Brain microvascular endothelial cell (primary cell): ENCODE results near the gene PRPS1.

ENCODE experiments used
- DNase-seq: peaks from one replicate; pipeline ENCODE4 v3.0.0-alpha.2; 2020
- H3K27ac ChIP-seq: fragments of 250-450 bp; sonication (Bioruptor Pico); 2 replicates; pipeline ENCODE4 v1.5.1; 2020; ENCODE audit warnings: mild to moderate bottlenecking, moderate library complexity
- H3K27me3 ChIP-seq: fragments of 250-450 bp; sonication (Bioruptor Pico); replicated peaks from 2 replicates; pipeline ENCODE4 v1.5.1; 2020; ENCODE audit warnings: mild to moderate bottlenecking
- H3K36me3 ChIP-seq: fragments of 250-450 bp; sonication (Bioruptor Pico); replicated peaks from 2 replicates; pipeline ENCODE4 v1.5.1; 2020; ENCODE audit warnings: mild to moderate bottlenecking
- H3K4me3 ChIP-seq: 2 replicates; pipeline ENCODE4 v1.5.1; 2011; ENCODE audit warnings: low read depth, mild to moderate bottlenecking, control low read depth, low read length, moderate library complexity
- in situ Hi-C: cut with HindIII; loops from 2 replicates; pipeline ENCODE4 v1.10.0; 2017; ENCODE audit warnings: low sequenced_read_pairs, low pct_ligation_motif_present
- TF ChIP-seq, protein P1 (sequence below): IDR thresholded peaks from 2 replicates; pipeline ENCODE4 v1.5.1; 2011; ENCODE audit warnings: low read depth, mild to moderate bottlenecking, moderate library complexity, low read length, control low read depth, inconsistent platforms; ENCODE audit errors: missing control alignments

PRPS1 gene

DNA sequence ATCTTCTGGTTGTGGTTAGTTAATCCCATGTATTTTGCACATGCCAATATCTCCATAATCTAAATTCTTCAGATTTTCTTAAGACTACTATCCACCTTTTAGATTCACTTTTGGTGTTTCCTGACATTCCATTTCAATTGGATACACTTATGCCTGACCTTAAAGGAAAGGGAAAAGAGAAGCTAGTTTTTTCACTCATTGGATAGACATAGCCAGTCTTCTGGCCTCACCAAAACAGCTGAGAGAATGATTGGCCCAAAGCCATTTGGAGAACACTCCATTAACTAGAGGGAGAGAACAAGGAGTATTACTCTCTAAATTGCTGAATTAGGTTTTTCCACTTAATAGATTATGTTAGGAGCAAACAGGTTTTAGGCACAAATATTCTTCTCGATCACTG is 4.0 kb downstream of the PRPS1 start:
- DNase-seq: no peak
- TF ChIP-seq, protein P1, sequence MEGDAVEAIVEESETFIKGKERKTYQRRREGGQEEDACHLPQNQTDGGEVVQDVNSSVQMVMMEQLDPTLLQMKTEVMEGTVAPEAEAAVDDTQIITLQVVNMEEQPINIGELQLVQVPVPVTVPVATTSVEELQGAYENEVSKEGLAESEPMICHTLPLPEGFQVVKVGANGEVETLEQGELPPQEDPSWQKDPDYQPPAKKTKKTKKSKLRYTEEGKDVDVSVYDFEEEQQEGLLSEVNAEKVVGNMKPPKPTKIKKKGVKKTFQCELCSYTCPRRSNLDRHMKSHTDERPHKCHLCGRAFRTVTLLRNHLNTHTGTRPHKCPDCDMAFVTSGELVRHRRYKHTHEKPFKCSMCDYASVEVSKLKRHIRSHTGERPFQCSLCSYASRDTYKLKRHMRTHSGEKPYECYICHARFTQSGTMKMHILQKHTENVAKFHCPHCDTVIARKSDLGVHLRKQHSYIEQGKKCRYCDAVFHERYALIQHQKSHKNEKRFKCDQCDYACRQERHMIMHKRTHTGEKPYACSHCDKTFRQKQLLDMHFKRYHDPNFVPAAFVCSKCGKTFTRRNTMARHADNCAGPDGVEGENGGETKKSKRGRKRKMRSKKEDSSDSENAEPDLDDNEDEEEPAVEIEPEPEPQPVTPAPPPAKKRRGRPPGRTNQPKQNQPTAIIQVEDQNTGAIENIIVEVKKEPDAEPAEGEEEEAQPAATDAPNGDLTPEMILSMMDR: no peak
- in situ Hi-C loops: no loop called here
- Histone ChIP-seq H3K4me3 (no peak overlapping the region), H3K36me3 (no peaks in the 10 kb centered on the region), H3K27ac (no peak overlapping the region), H3K27me3 (no peaks in the 10 kb centered on the region)

DNA sequence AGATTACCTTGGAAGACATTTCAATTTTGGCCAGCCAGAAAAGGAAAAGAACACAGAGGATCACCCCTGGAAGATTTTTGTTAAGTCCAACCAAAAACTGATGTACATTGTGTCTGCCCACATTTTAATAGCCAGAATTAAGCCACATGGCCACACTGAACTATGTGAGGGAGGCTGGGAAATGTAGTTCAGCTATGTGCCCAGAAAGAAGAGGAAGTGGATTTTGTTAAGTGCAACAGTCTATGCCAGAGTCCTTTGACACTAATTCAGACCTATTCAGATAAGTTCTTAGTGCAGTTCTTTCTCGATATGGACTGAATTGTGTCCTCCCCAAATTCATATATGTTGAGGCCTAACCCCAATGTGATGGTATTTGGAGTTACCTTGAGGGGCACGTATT is 18.4 kb downstream of the PRPS1 start:
- DNase-seq: no peak
- peaks cover 5% of the 10 kb centered on the region for H3K36me3 ChIP-seq
- TF ChIP-seq, protein P1: no peak
- no peak overlapping the region for H3K4me3 ChIP-seq
- no peak overlapping the region for H3K27ac ChIP-seq
- no peaks in the 10 kb centered on the region for H3K27me3 ChIP-seq
- in situ Hi-C loops: no loop called here

DNA sequence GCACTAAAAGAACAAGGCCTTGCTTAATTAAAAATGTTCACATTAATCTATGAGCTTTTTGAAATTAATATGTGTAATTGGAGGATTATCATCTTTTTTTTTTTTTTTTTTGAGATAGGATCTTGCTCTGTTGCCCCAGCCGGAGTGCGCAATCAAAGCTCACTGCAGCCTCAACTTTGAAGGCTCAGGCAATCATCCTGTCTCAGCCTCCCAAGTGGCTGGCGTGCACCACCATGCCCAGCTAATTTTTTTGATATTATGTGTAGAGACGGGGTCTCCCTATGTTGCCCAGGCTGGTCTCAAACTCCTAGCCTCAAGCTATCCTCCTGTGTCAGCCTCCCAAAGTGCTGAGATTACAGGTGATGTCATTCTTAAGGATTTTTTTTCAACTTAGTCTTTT is 20.0 kb downstream of the PRPS1 start:
- H3K27ac ChIP-seq: no peak overlapping the region
- H3K36me3 ChIP-seq: peaks cover 2% of the 10 kb centered on the region
- DNase-seq: no peak
- TF ChIP-seq, protein P1: no peak
- in situ Hi-C loops: no loop called here
- H3K27me3 ChIP-seq: no peaks in the 10 kb centered on the region
- H3K4me3 ChIP-seq: no peak overlapping the region

DNA sequence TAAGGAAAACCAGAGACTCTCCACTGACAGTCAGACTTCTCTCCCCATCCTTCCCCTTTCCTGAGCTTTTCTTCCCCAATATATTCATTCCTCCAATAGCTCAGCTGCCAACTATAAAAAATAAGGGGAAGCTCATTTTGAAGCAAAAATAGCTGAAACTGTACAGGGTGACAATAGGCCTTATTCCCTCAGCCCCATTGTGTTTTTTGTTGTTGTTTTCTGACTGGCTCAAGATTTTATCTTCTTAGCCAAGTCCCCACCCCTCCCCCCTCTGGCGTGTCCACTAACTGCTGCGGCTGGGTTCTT is 26.2 kb downstream of the PRPS1 start:
- in situ Hi-C loops: no loop called here
- peak overlapping the region; percentile 80 for H3K27ac ChIP-seq
- no peaks in the 10 kb centered on the region for H3K36me3 ChIP-seq

DNA sequence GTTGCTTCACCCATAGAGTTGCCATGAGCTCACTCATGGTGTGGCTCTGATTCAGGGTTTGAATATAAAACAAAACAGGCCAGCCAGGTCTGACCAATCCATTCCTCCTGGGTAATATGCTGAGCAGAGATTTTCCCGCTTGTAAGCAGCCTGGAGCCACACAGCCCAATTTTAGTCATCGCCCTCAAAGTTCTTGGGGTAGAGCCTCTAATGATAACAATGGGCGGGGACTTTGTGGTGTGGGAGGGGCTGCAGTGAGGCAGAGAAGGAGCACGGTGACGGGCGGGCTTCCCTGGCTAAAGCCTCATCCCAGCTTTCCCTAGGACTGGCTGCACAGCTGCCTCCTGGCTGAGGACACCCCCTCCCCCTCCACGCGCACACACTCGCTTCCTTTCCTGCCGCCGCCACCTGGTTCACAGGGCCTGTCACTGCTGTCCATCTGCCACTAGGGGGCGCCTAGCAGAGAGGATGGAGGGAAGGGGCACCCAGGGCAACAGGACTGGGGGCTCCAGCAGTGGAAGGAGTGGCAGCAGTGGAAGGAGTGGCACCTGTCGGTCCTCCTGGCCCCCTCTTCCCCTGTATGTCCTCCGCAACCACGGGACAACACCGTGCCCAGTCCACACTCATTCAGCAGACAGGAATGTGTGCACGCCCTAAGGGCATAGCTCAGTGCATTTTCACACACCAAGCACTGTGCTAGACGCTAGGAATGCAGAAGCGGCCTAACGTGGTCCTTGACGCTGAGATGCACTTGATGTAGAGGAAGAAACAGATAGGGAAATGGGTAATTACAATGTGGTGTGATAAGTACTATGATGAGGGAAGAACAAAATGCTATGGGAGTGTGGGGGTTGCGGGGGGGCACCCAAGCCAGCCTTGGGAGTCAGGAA is 26.8 kb downstream of the PRPS1 start:
- Histone ChIP-seq H3K4me3 (peak overlapping the region; percentile 12), H3K27ac (peak overlapping the region; percentile 80), H3K27me3 (no peaks in the 10 kb centered on the region), H3K36me3 (no peaks in the 10 kb centered on the region)
- peak; percentile 87 for DNase-seq
- in situ Hi-C loops: no loop called here
- TF ChIP-seq, protein P1: peak; percentile 84

More for the DNA sequence above, 26.2 kb downstream of the PRPS1 start:
- Histone ChIP-seq H3K27me3 (no peaks in the 10 kb centered on the region), H3K4me3 (no peak overlapping the region)
- DNase-seq: no peak
- TF ChIP-seq, protein P1: no peak

DNA sequence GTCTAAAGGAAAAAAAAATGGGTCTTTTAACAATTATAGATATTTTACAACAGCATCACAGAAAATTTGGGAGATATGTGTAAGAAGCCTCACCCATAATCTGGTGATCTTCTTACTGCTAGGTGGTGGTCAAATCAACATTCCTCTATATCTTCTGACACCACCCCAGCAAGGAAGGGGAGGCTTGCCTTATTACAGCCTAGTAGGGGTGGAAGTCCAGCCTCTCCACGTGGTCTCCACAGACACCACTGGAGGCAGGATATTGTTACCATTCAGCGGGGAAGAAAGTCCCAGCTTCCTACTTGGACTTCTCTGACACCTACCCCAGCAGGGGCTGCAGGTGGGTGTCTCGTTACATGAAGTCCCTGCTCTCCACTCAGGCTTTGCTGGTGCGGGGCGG is 28.7 kb downstream of the PRPS1 start:
- Histone ChIP-seq H3K27me3 (no peaks in the 10 kb centered on the region), H3K36me3 (no peaks in the 10 kb centered on the region), H3K4me3 (no peak overlapping the region), H3K27ac (no peak overlapping the region)
- no peak for DNase-seq
- TF ChIP-seq, protein P1: no peak
- in situ Hi-C loops: no loop called here
